Astrocyte (in vitro differentiated cells and primary cell): ENCODE measurements around the gene FXYD4.

Source experiments
- EZH2 ChIP-seq: IDR thresholded peaks from 2 replicates; pipeline ENCODE4 v1.6.1; 2012; ENCODE audit warnings: mild to moderate bottlenecking, low read length, inconsistent platforms; ENCODE audit not compliant: insufficient read depth
- TF ChIP-seq, protein P1 (sequence below): IDR thresholded peaks from 2 replicates; pipeline ENCODE4 v1.5.1; 2011; ENCODE audit warnings: low read depth, mild to moderate bottlenecking, inconsistent platforms, low read length, moderate library complexity; ENCODE audit not compliant: insufficient read depth

DNA sequence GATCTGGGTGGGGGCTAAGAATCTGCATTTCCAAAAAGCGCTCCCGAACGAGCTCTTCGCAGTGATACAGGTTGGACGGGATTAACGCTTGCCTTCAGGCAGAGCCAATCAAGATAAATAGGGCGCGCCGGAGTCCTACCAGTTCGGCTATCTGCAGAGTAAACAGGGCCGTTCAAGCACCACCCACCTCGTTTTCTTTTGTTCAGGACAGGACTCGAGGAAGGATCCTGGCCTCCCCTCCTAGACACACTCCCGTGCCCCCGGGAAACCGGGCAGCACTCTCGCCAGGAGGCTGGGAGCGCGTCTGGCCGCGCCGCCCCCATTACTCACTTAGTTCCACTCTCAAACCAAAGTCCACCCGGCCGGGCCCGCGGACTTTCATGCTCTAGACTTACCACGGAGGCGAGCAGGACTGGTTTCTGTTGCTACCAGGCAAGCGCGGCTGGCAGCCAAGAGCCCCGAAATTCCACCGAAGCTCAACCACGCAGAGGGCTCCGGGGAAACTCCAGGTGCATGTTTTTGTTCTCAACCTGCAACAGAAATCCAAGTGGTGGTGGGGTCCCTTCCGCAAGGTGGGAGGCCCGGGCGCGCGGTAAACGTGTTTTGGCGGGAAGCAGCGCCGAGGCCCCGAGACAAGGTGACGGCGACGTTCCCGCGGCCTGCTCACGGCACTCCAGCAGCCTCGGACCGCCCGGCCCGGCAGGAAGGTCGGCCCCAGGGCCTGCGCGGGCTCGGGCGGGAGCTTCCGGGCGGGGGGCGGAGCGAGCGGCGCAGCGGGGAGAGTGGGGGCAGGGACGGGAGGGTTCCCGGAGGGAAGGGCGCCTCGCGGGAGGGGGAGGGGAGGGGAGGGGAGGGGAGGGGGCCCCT is 24.9 kb downstream of the FXYD4 start:
- TF ChIP-seq, protein P1, sequence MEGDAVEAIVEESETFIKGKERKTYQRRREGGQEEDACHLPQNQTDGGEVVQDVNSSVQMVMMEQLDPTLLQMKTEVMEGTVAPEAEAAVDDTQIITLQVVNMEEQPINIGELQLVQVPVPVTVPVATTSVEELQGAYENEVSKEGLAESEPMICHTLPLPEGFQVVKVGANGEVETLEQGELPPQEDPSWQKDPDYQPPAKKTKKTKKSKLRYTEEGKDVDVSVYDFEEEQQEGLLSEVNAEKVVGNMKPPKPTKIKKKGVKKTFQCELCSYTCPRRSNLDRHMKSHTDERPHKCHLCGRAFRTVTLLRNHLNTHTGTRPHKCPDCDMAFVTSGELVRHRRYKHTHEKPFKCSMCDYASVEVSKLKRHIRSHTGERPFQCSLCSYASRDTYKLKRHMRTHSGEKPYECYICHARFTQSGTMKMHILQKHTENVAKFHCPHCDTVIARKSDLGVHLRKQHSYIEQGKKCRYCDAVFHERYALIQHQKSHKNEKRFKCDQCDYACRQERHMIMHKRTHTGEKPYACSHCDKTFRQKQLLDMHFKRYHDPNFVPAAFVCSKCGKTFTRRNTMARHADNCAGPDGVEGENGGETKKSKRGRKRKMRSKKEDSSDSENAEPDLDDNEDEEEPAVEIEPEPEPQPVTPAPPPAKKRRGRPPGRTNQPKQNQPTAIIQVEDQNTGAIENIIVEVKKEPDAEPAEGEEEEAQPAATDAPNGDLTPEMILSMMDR = no peak
- no peak for TF ChIP-seq EZH2
